Measurements from ENCODE around the gene SHISA3.
A peak's percentile ranks its signal among the peaks of the same experiment; 100 is the strongest.
"Not testable (repeated sequence)": the region's sequence is repeated elsewhere in the genome, so short reads cannot be mapped to it uniquely, and the experiment has no call there.

Gene SHISA3

DNA sequence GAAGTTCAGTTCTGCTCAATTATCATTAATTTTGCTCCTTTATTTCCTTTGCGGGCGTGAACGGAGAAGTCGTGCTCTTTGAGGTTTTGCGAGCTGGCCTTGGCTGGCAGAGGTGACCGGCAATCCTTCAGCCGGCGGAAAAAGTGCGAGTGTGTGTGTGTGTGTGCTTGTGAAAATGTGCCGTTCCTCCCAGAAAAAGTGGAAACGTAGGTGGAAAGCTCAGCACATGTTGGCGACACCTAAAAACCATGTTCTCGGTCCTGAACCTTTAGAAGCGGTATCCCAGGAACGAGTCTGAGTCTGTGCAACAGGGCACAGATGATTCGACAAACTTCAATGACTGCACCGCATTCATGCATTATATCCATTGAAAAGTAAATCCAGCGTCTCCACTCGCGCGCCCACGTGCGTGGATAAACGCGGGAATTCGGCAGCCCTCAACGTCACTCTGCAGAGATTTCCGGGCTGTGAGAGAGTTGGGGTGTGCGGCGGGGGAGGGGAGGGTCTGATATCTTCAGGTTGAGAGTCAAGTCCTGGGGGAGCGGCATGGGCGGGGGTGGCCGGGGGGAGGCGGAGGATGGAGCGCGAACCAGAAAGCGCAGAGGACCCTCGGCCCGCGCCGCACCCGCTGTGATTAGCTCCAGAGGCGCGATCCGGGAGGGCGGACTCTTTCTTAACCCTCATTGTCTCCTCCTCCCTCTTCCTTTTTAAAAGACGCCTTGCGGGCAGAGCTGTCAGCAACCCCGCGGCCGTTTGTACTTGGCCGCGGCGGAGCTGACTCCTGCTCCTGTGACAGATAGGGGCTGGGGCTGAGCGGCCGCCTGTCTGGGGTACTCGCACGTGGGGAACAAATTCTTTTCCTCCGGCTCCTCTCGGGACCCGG lies at the start of gene SHISA3:
Gene SHISA3 (plus strand): TSS at position 737 of the 883 bp plus-strand sequence. CDS start 569 bp downstream, outside the sequence.
- DNase-seq = peak; percentile 59

DNA sequence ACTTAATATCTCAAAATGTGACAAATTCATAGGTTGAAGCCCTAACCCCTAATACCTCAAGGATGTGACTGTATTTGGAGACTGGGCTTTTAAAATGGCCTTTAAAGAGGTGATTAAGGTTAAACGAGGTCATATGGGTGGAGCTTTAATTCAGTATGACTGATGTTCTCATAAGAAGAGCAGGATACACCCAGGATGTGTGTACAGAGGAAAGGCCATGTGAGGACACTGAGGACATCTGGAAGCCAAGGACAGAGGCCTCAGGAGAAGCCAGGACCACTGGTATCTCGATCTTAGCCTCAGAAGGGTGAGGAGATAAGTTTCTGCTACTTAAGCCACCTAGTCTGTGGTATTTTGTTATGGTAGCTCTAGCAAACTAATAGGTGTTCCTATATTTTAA lies 49.0 kb upstream of the SHISA3 start:
- no peak for DNase-seq

DNA sequence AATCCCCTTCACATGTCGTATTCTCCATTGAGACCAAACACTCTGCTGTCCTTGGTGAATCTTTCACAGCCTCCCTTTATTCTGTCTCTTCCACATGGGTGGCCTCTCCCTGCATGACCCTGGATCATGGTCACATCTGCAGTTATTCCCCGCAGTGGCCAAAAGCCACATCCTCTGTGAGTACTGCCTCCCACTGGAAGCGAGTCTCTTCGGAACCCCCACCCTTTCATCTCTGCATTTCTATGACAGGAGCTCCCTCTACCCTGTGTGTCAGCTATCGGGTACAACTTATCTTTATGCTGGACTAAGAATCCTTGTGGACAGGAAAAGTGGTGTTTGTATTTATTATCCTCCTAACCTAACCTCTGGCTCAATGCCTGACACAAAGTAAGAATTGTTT lies 48.6 kb upstream of the SHISA3 start:
- DNase-seq = no peak

DNA sequence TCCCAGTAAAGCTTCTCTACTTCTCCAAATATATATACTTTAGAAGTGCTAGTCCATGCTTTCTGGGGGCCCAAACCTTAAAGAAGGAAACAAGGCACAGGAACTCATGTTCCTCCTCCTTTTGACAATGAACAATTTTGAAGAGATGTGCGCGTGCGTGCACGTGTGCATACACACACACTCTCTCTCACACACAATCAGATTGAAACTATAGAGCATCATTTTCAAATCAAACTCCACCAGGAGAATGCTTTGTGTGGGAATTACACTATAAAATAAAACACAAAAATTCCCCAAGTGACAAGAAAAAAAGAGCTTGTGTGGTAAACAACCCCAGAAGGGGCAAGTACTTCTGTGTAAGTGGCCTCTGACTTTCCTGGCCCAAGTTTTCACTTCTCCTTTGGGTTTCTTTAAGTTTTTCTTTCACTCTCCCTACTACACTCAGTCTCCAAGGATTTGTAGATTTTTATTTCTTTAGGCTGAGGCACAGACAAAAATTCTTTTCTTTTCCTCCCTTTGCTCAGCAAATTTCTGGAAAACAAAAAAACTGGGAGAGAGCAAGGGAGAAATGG lies 46.6 kb upstream of the SHISA3 start:
- DNase-seq = no peak

DNA sequence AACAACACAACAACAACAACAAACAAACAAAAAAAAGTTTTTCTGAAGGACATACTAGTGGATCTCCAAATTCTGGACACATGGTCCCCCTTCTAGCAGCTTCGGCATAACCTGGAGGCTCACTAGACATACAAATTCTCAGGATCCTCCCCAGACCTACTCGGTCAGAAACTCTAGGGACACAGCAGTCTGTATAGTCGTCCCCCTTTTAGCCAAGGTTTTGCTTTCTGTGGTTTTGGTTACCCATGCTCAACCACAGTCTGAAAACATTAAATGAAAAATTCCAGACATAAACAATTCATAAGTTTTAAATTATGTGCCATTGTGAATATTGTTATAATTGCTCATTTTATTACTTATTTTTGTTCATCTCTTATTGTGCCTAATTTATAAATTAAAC lies 45.2 kb upstream of the SHISA3 start:
- no peak for DNase-seq

DNA sequence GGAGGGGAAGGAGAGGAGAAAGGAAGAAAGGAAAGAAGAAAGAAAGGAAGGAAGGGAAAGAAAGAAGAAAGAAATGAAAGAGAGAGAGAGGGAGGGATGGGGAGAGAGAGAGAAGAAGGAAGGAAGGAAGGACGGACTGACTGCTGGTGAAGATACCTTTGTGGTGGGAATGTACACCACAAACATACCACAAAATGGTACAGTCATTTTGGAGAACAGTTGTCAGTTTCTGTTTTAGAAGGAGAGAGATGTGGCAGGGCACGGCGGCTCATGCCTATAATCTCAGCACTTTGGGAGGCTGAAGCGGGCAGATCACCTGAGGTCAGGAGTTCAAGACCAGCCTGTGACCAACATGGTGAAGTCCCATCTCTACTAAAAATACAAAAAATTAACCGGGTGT lies 40.0 kb upstream of the SHISA3 start:
- DNase-seq = no peak

DNA sequence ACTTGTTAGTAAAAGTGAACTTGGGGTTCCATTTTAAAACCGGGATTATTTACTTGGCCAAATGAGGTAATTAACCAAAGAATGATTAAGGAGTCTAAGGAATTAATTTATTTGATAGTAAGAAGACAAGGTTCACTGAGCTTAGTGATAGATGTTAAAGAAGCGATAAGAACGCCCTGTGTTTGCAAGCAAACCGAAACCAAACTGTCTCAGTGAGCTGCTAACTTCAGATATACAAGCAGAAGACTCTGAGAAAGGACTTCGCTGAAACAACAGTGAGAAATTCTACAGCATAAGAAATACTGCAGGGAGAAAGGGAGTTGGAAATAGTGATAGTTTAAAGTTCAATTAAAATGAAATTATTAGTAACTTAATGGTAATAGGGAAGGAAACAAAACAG lies 37.6 kb upstream of the SHISA3 start:
- peak; percentile 74 for DNase-seq

DNA sequence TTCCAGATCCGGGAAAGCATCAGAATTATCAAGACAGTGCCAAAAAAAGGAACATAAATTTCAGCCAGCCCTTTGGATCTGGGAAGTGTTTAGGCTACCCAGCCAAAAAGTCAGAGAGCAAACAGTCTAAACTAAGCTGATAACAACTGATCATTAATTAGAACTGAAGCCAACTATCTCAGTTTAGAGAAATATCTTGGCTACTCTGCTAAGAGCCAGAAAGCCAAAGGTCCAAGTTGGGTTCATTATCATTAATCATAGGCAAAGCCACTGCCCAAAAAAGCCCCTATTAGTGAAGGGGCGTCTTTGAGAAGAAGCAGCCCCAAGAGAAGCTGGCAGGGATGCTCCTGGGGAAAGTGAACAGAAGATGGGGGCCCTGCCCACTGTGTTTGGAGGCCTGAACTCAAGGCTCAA lies 37.0 kb upstream of the SHISA3 start:
- DNase-seq = no peak

DNA sequence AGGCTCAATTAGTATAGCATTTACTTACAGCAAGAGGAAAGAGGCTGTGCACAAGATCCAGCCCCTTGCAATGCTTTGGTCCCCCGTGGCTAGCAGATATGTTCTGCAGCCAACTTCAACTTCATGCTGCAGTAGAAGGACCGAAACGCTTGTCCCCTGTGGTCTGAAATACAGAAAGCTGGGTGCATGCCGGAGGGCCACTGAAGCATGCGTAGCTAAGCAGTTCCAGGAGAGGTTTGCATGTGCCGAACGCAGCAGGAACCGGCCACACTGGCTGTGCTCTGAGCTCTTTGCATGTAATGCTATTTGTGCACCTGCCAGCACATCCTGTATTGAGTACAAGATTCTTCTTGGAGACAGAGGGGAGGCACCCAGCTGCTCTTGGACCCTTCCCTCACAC lies 35.8 kb upstream of the SHISA3 start:
- DNase-seq = no peak

DNA sequence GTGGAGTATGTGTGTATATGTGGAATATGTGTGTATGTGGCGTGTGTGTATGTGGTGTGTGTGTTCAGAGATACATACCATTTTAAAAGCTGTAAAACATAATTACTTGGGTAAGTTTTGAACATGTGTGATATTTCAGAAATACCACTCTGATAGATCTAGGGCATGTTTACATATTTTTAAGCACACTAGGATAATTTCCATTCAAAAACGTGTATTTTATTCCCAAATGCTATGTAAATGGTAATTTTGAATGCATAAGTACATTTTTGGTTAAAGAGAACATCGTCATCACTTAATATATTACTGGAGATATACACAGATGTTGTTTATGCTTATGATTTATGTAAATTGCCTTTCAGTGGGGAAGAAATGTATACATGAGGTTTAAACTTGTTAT lies 34.7 kb upstream of the SHISA3 start:
- no peak for DNase-seq

DNA sequence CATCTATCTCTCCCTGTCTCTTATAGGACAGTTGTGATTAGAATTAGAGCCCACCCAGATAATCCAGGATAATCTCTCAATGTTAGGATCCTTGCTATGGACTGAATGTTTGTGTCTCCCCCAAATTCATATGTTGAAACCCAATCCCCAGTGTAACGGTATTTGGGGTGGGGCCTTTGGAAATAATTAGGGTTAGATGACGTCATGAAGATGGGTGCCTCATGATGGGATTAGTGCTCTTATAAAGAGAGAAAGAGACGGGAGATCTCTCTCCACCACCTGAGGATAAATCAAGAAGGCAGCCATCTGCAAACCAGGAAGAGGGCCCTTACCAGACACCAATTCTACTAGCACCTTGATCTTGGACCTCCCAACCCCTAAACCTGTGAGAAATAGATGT lies 33.7 kb upstream of the SHISA3 start:
- DNase-seq = no peak

DNA sequence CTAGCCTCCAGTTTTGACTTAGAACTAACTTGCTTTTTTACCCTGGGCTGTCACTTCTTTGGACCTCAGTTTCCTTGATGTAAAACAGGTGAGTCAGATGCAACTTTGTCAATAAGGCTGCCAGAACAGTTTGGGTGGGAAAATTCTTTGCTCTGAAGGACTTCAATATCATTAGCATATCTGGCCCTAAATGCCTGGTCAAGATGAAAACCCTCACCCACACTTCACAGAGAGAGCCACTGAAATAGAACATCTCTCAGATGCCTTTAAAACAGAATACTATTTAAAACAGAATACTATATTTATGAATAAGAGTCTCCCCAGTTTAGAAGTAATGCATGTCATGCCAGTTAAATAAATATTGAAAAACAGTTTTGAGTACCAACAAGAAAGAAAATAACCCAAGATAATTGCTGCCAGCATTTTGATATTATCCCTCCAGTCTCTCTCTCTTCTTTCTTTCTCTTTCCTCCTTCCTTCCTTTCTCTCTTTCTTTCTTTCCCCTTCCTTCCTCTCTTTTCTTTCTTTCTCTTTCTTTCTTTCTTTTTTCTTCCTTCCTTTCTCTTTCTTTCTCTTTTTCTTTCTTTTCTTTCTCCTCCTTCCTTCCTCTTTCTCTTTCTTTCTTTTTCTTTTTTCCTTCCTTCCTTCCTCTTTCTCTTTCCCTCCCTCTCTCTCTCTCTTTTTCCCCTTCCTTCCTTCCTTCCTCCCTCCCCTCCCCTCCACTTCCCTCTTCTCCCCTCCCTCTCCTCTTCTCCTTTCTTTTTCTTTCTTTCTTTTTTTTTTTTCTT lies 32.8 kb upstream of the SHISA3 start:
- no peak for DNase-seq

DNA sequence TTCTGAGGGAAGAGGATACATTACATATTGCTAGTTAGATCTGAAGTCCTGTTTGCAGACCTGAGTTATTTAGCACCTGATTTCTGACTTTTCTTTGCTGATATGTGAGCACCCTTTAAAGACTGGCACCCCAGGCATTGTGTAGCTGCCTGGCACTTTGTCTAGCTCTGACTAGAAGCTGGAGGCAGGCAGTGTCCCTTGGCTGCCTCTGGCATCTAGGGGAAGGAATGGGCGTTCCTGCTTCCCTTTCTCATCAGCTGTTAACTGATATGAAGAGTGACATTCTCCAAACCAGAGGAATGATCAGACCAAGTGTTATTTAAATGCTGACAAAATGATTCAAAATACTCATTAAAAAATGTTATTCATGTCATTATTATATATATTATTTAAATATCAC lies 30.3 kb upstream of the SHISA3 start:
- DNase-seq = no peak

DNA sequence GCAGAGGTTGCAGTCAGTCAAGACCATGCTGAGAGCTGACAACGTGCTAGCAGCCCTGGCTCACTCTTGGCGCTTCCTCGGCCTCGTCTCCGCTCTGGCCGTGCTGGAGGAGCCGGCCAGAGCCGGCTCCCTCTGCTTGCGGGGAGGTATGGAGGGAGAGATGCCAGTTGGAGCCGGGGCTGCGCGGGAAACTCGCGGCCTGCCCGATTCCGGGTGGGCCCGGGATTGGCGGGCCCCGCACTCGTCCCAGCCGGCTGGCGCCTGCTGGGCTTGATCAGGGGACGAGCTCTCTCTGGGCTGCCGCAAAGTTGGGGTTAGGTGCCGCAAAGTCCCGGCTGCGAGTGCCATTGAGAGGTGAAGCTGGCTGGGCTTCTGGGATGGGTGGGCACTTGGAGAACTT lies 27.8 kb upstream of the SHISA3 start:
- no peak for DNase-seq

DNA sequence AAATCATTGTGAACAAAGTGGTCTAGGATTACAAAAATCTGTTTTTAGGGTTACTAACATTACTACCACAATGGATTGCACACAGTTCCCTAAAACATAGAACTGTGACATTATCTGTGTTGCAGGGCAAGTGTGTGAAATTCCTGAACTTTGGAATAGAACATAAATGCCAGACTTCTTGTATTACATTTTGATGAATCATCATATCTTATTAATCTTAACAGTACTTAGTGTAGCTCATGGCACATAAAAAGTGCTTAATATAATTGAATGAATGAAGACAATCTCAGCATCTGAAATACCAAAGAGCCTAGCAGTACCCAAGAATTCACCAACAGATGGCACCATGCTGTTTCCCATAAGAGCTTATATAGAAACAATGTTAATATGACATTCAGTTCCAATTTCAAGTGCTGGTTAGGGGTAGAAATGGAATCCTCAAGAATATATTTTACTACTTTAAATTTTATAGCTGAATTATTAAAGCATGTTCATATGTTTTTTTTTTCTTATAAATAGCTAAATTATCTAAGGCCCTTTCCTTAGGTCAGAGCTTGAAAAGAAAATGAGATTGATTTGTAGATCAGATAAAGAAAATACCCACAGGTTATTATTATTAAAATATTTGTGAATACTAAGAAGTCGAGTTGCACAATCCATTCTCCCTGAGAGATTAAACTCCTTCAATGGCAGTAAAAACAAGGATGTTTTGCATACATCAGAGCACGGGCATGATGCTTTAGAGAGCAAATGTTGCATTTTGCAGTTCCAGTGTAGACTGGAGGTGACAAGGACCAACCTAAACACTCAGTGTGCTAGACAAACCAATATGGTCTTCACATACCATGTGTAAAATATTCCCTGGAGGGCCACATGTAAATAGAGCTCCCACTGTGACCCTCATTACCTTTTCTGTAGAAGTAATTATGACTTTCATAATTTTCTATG lies 25.7 kb upstream of the SHISA3 start:
- peak; percentile 66 for DNase-seq

DNA sequence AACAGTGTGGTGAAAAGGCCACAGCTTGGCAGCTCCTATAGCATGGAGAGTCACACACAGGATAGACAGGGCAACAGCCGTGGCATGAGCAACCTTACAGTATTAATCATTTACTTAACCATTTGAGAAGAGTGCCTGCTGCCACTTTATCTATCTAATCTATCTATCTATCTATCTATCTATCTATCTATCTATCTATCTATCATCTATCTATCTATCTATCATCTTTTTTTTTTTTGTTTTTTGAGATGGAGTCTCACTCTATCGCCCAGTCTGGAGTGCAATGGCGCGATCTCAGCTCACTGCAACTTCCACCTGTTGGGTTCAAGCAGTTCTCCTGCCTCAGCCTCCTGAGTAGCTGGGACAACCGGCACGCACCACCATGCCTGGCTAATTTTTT lies 25.0 kb upstream of the SHISA3 start:
- DNase-seq = not testable (repeated sequence)

DNA sequence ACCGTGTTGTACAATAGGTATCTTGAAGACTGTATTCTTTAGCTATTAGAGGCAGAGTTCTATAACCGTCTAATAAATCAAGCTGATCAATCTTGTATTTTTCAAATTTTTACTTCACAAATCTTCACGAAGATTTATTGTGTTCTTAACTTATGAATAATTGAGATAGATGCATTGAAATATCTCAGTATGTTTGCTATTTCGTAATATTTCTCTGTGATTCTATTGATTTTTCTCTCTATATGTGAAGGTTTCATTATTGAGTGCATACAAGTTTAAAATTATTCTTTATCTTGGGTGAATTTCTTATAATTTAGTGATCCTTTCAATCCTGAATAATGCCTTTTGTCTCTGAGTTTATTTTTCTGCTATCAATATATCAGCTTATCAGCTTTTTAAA lies 19.8 kb upstream of the SHISA3 start:
- DNase-seq = no peak

DNA sequence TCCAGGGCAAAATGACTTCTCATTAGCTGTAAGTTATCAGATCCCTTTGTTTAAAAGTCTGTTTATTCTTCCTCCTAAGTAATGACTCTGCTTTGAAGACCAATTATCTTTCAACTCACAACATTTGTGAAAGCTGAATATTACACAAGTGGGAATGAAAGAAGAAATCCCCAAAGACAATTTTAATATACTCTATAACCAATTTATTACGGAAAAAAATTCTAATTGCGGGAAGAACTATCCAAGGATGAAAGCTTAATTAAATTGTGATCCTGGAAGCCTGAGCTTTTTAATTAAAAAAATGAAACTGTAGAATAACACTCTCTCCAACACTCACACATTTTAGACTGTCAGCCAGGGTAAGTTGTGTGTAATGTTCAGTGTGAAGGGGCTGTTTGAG lies 15.6 kb upstream of the SHISA3 start:
- no peak for DNase-seq

DNA sequence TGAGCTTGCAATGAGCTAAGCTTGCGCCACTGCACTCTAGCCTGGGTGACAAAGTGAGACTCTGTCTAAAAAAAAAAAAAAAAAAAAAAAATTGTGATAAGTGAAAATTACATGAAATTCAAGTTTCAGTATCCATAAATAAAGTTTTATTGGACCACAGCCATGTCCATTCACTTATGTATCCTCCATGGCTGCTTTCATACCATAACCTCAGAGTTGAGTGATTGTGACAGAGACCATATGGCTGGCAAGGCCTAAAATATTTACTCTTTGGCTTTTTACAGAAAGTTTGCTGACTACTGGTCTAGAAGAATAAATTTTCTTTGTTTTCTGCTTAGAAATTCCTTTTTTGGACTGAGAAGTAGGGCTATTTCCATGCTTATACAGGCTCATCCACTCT lies 11.8 kb upstream of the SHISA3 start:
- DNase-seq = no peak

DNA sequence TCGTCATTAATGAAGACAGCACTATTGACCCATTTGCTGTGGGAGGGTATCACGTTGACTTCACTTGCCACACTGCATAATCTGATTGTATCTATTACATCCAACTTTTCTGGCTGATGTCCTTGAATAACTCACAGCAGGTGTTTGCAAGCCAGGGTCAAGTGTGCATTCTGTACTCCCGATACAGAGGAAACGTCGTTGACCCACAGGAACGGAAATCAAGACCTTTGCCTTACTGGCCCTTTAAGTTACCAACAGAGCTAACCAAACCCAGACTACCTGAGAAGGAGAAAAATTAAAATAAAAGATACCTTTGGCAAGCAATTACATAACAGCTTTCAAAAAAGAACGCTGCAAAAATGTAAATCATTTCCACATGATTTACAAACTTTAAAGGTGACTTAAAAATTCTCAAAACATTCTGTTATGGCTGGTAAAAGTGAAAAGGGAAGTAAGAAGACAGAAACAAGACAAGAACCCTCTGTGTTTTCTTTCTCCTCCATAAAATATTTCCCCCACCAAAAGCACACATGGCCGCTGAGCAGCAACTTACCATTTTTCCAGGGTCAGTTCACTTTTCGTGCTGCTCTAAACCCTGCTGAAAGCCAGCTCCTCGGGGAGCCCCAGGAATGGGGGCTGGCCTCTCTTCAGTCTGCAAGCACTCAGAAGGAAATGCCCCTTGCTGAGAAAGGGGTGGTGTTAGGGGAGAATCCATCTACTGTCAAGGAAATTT lies 6.5 kb upstream of the SHISA3 start:
- DNase-seq = no peak

DNA sequence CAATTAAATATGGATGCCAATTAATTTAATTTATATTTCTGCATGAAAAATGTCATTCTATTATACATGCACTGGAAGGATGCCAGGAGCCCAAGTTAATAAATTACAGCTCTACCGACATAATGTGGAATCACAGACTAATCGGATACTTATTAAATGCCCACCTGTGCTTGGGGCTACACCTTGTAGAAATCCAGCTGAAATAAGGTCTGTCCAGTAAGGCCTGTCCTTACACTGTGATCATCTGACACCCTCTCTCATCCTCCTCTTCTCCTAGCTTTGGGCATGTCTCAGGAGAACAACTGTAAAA lies 6.0 kb upstream of the SHISA3 start:
- DNase-seq = no peak

DNA sequence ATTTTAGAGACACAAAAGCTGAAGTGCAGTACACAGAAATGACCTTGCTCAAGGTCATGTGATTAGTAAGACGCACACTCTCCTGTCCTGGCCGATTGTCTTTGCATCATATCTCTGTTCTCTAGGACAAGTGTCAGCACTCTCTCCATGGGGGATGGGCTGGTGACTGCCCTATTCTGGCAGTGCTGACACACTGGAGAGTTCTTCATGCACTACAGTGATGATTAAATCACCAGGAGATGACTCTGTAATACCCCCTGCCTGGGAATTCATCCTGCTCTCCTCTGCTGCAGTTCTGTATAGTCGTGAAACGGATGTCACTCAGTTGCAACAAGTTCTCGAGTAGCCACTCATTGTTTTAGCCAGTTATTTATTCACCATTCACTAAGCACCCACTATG lies 5.3 kb upstream of the SHISA3 start:
- DNase-seq = peak; percentile 58

All from OCI-M1 (cell line).